WTC11 (cell line): ENCODE data around the gene SERPING1. TPM values are rescaled to one million over a fixed set of nuclear protein-coding genes. Genes with fewer than 3 reads are reported as not detected.
A peak's percentile ranks its signal among the peaks of the same experiment; 100 is the strongest.

Experiments
- ATAC-seq: fragments of 200-7000 bp; cut with Tn5 transposase; 2 replicates; pipeline ENCODE4 v1.10.0; 2021; ENCODE audit warnings: mild to moderate bottlenecking, moderate library complexity
- CTCF ChIA-PET: fragments of 300-600 bp; sonication (Branson Sonifier 250); formaldehyde crosslinking; loops from one replicate; lab custom pipeline; 2021; ENCODE audit warnings: antibody characterized with exemption; lab: Charles Lee
- POLR2A ChIA-PET: fragments of 350-600 bp; sonication (Branson Sonifier 250); formaldehyde crosslinking; loops from one replicate; lab custom pipeline; 2021; ENCODE audit warnings: antibody characterized with exemption; lab: Charles Lee
- DNase-seq: peaks from one replicate; pipeline ENCODE4 v3.0.0; 2021; ENCODE audit warnings: low spot score
- H3K27ac Mint-ChIP-seq: 2 replicates; pipeline ENCODE4 v1.8.0; 2021; ENCODE audit warnings: mixed read lengths
- H3K27me3 Mint-ChIP-seq: 2 replicates; pipeline ENCODE4 v1.8.0; 2021; ENCODE audit warnings: low read depth, mild to moderate bottlenecking, moderate library complexity, mixed read lengths
- H3K36me3 Mint-ChIP-seq: 2 replicates; pipeline ENCODE4 v1.8.0; 2021; ENCODE audit warnings: mixed read lengths
- H3K4me1 Mint-ChIP-seq: 2 replicates; pipeline ENCODE4 v1.8.0; 2022; ENCODE audit warnings: mixed read lengths
- H3K4me3 Mint-ChIP-seq: 2 replicates; pipeline ENCODE4 v1.8.0; 2021; ENCODE audit warnings: mild to moderate bottlenecking, moderate library complexity, mixed read lengths
- H3K9me3 Mint-ChIP-seq: 2 replicates; pipeline ENCODE4 v1.8.0; 2021; ENCODE audit warnings: mixed read lengths
- CREB1 ChIP-seq: sonication (generic); formaldehyde crosslinking; IDR thresholded peaks from 2 replicates; pipeline ENCODE4 v1.8.0; 2023; ENCODE audit warnings: mild to moderate bottlenecking, missing genetic modification reagents
- E2F4 ChIP-seq: sonication (generic); formaldehyde crosslinking; IDR thresholded peaks from 2 replicates; pipeline ENCODE4 v1.8.1; 2022; ENCODE audit warnings: low read depth, mild to moderate bottlenecking, moderate library complexity, missing genetic modification reagents, borderline replicate concordance
- GRHL2 ChIP-seq: fragments of 250-450 bp; sonication (Bioruptor Pico); IDR thresholded peaks from 2 replicates; pipeline ENCODE4 v1.8.0; 2022; ENCODE audit warnings: mild to moderate bottlenecking, moderate library complexity; ENCODE audit not compliant: insufficient replicate concordance, severe bottlenecking
- GTF2I ChIP-seq: fragments of 250-450 bp; sonication (Bioruptor Pico); conservative IDR thresholded peaks from 2 replicates; pipeline ENCODE4 v1.4.0; 2021; ENCODE audit warnings: mild to moderate bottlenecking
- JUN ChIP-seq: sonication (generic); formaldehyde crosslinking; IDR thresholded peaks from 2 replicates; pipeline ENCODE4 v1.8.0; 2023; ENCODE audit warnings: mild to moderate bottlenecking, missing genetic modification reagents
- MLX ChIP-seq: sonication (generic); formaldehyde crosslinking; IDR thresholded peaks from 2 replicates; pipeline ENCODE4 v1.8.1; 2023; ENCODE audit warnings: mild to moderate bottlenecking, missing genetic modification reagents, moderate library complexity
- NFATC4 ChIP-seq: fragments of 250-450 bp; sonication (Bioruptor Pico); IDR thresholded peaks from 2 replicates; pipeline ENCODE4 v1.9.0; 2021; ENCODE audit warnings: mild to moderate bottlenecking
- NFE2L1 ChIP-seq: sonication (generic); formaldehyde crosslinking; IDR thresholded peaks from 2 replicates; pipeline ENCODE4 v1.8.1; 2023; ENCODE audit warnings: missing genetic modification reagents
- NR2C2 ChIP-seq: sonication (generic); formaldehyde crosslinking; IDR thresholded peaks from 2 replicates; pipeline ENCODE4 v1.8.0; 2022; ENCODE audit warnings: mild to moderate bottlenecking, missing genetic modification reagents
- OVOL2 ChIP-seq: fragments of 250-450 bp; sonication (Bioruptor Pico); IDR thresholded peaks from 2 replicates; pipeline ENCODE4 v1.9.0; 2021; ENCODE audit warnings: mild to moderate bottlenecking, borderline replicate concordance
- PRRX2 ChIP-seq: fragments of 250-450 bp; sonication (Bioruptor Pico); IDR thresholded peaks from 2 replicates; pipeline ENCODE4 v1.8.0; 2021; ENCODE audit warnings: mild to moderate bottlenecking
- RELA ChIP-seq: sonication (generic); formaldehyde crosslinking; IDR thresholded peaks from 2 replicates; pipeline ENCODE4 v1.8.1; 2022; ENCODE audit warnings: missing genetic modification reagents, mild to moderate bottlenecking, borderline replicate concordance
- ZBTB21 ChIP-seq: sonication (generic); formaldehyde crosslinking; IDR thresholded peaks from 2 replicates; pipeline ENCODE4 v1.8.1; 2023; ENCODE audit warnings: mild to moderate bottlenecking, missing genetic modification reagents, borderline replicate concordance
- ZNF263 ChIP-seq: sonication (generic); formaldehyde crosslinking; IDR thresholded peaks from 2 replicates; pipeline ENCODE4 v1.8.1; 2022; ENCODE audit warnings: low read depth, mild to moderate bottlenecking, moderate library complexity, missing genetic modification reagents
- ZNF317 ChIP-seq: sonication (generic); formaldehyde crosslinking; IDR thresholded peaks from 2 replicates; pipeline ENCODE4 v1.8.1; 2023; ENCODE audit warnings: low read depth, mild to moderate bottlenecking, moderate library complexity, missing genetic modification reagents, borderline replicate concordance
- ZNF396 ChIP-seq: fragments of 250-450 bp; sonication (Bioruptor Pico); IDR thresholded peaks from 2 replicates; pipeline ENCODE4 v1.8.0; 2021; ENCODE audit warnings: mild to moderate bottlenecking, moderate library complexity, borderline replicate concordance
- ZNF423 ChIP-seq: fragments of 250-450 bp; sonication (Bioruptor Pico); IDR thresholded peaks from 2 replicates; pipeline ENCODE4 v2.1.2; 2022; ENCODE audit warnings: mild to moderate bottlenecking, moderate library complexity
- total RNA-seq: library from RNA; stranded (reverse); gene quantifications from 3 replicates; pipeline ENCODE4 v1.2.3, GENCODE V29; 2021
- TF ChIP-seq, protein P1 (sequence below): sonication (generic); formaldehyde crosslinking; IDR thresholded peaks from 2 replicates; pipeline ENCODE4 v1.8.1; 2022; ENCODE audit warnings: mild to moderate bottlenecking, moderate library complexity, missing genetic modification reagents
- TF ChIP-seq, protein P2 (sequence below): fragments of 250-450 bp; sonication (Bioruptor Pico); IDR thresholded peaks from 2 replicates; pipeline ENCODE4 v1.9.0; 2021; ENCODE audit warnings: mild to moderate bottlenecking
- TF ChIP-seq, protein P3 (sequence below): sonication (generic); formaldehyde crosslinking; IDR thresholded peaks from 2 replicates; pipeline ENCODE4 v1.8.1; 2023; ENCODE audit warnings: mild to moderate bottlenecking, moderate library complexity, missing genetic modification reagents

The SERPING1 gene
- total RNA-seq, 1 experiment from 2014 or later: 49.1 TPM

- Mint-ChIP-seq H3K4me1 (peaks cover 35% of the 10 kb centered on the region), H3K36me3 (peaks cover 14% of the 10 kb centered on the region; the same call in 1 of the 2 replicates), H3K27ac (peak overlapping the region; percentile 38), H3K9me3 (no peaks in the 10 kb centered on the region), H3K27me3 (no peaks in the 10 kb centered on the region), H3K4me3 (peak overlapping the region; percentile 70)
- DNase-seq: no peak
- POLR2A ChIA-PET: interaction anchor here (0.5 to 7.3 kb wide), 8 partner anchors 31 to 180 kb away, joined by 3 to 115 read pairs (median 8); partner anchors contain the start of gene UBE2L6
- no peak for TF ChIP-seq JUN (CRISPR knock-in tag)
- TF ChIP-seq E2F4 (CRISPR knock-in tag): no peak
- ATAC-seq: no peak
- CTCF ChIA-PET: interaction anchor here (0.6 to 7.5 kb wide), 7 partner anchors 12 to 139 kb away, joined by 3 to 78 read pairs (median 9); partner anchors contain the start of genes RTN4RL2 and UBE2L6
These were observed 1.3 kb downstream of the SERPING1 start for GRCh38 chr11:57598831-57599155.

DNA sequence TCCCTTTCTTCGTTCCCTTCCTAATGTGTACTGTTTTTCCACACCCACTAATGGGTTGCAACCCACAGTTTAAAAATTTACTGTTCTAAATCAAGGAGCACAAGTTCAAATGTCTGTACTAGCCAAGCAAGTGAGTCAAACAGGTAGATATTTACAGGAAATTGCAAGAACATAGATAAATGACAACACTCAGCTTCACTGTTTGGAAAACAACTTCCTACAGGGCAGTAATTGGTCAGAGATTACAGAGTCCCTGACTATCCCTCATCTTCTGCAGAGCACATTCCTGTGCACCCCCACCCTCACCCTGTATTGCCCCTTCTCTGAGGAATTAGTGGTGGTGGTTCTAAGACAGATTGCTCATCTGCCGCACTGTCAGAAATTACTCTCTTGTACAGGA lies 1.9 kb downstream of the SERPING1 start:
- ATAC-seq (no peak), DNase-seq (no peak)
- Mint-ChIP-seq H3K4me3 (peak overlapping the region; percentile 70), H3K9me3 (no peaks in the 10 kb centered on the region), H3K27me3 (no peaks in the 10 kb centered on the region), H3K27ac (peak overlapping the region; percentile 25; the same call in 1 of the 2 replicates), H3K4me1 (peaks cover 35% of the 10 kb centered on the region), H3K36me3 (peaks cover 14% of the 10 kb centered on the region; the same call in 1 of the 2 replicates)
- CTCF ChIA-PET: interaction anchor here (0.6 to 7.5 kb wide), 3 partner anchors 13 to 49 kb away, joined by 3 to 78 read pairs (median 5); no protein-coding TSS in a partner anchor
- POLR2A ChIA-PET: interaction anchor here (1.0 to 7.3 kb wide), 2 partner anchors 39 to 179 kb away, joined by 3 to 115 read pairs; no protein-coding TSS in a partner anchor
- TF ChIP-seq MLX (CRISPR knock-in tag) (no peak), ZNF263 (CRISPR knock-in tag) (no peak), OVOL2 (CRISPR knock-in tag) (no peak), CREB1 (no peak), E2F4 (CRISPR knock-in tag) (no peak), NR2C2 (no peak), NFATC4 (CRISPR knock-in tag) (no peak), ZNF317 (CRISPR knock-in tag) (no peak), RELA (CRISPR knock-in tag) (no peak), ZBTB21 (CRISPR knock-in tag) (no peak), PRRX2 (no peak), GRHL2 (no peak), GTF2I (no peak), ZNF423 (CRISPR knock-in tag) (no peak), NFE2L1 (CRISPR knock-in tag) (no peak), ZNF396 (CRISPR knock-in tag) (no peak)
- TF ChIP-seq, protein P1, sequence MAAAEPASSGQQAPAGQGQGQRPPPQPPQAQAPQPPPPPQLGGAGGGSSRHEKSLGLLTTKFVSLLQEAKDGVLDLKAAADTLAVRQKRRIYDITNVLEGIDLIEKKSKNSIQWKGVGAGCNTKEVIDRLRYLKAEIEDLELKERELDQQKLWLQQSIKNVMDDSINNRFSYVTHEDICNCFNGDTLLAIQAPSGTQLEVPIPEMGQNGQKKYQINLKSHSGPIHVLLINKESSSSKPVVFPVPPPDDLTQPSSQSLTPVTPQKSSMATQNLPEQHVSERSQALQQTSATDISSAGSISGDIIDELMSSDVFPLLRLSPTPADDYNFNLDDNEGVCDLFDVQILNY (CRISPR knock-in tag): no peak
- TF ChIP-seq, protein P2, sequence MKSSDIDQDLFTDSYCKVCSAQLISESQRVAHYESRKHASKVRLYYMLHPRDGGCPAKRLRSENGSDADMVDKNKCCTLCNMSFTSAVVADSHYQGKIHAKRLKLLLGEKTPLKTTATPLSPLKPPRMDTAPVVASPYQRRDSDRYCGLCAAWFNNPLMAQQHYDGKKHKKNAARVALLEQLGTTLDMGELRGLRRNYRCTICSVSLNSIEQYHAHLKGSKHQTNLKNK (CRISPR knock-in tag): no peak
- TF ChIP-seq, protein P3, sequence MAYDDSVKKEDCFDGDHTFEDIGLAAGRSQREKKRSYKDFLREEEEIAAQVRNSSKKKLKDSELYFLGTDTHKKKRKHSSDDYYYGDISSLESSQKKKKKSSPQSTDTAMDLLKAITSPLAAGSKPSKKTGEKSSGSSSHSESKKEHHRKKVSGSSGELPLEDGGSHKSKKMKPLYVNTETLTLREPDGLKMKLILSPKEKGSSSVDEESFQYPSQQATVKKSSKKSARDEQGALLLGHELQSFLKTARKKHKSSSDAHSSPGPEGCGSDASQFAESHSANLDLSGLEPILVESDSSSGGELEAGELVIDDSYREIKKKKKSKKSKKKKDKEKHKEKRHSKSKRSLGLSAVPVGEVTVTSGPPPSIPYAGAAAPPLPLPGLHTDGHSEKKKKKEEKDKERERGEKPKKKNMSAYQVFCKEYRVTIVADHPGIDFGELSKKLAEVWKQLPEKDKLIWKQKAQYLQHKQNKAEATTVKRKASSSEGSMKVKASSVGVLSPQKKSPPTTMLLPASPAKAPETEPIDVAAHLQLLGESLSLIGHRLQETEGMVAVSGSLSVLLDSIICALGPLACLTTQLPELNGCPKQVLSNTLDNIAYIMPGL (CRISPR knock-in tag): no peak
